OCI-LY7 (cell line): ENCODE measurements around the gene MN1. TPM values are rescaled to one million over a fixed set of nuclear protein-coding genes. Genes with fewer than 3 reads are reported as not detected.

Experiments
- BruUV-seq: library from RNA; stranded (reverse); fragments of 400-500 nt; replicated peaks from 2 replicates; lab custom pipeline; 2021; lab: Mats Ljungman, UMichigan
- CTCF ChIA-PET: fragments of 300-600 bp; sonication (Branson Sonifier 250); formaldehyde crosslinking; loops from one replicate; lab custom pipeline; 2022; ENCODE audit warnings: antibody characterized with exemption; ENCODE audit not compliant: unreplicated experiment; lab: Charles Lee
- POLR2A ChIA-PET: fragments of 300-600 bp; sonication (Branson Sonifier 250); formaldehyde crosslinking; loops from one replicate; lab custom pipeline; 2022; ENCODE audit warnings: antibody characterized with exemption; lab: Charles Lee
- DNase-seq: peaks from one replicate; pipeline ENCODE4 v3.0.0-alpha.2; 2015; ENCODE audit warnings: low spot score
- H2AFZ ChIP-seq: fragments of 200-600 bp; sonication (generic), shearing (Covaris generic); 2 replicates; pipeline ENCODE4 v1.6.1; 2014; ENCODE audit warnings: mild to moderate bottlenecking, antibody characterized with exemption, low read length, moderate library complexity
- H3K27ac ChIP-seq: fragments of 200-600 bp; sonication (generic); 2 replicates; pipeline ENCODE4 v1.5.1; 2014; ENCODE audit warnings: mixed run types, low read depth, mild to moderate bottlenecking, moderate library complexity, low read length, inconsistent platforms; ENCODE audit not compliant: poor library complexity, severe bottlenecking
- H3K36me3 ChIP-seq: fragments of 200-600 bp; sonication (generic); 2 replicates; pipeline ENCODE4 v1.6.1; 2014; ENCODE audit warnings: mild to moderate bottlenecking, antibody characterized with exemption, low read length, moderate library complexity, mixed read lengths; ENCODE audit not compliant: insufficient read depth
- H3K4me1 ChIP-seq: fragments of 200-600 bp; sonication (generic); 2 replicates; pipeline ENCODE4 v1.5.1; 2014; ENCODE audit warnings: mild to moderate bottlenecking, low read length; ENCODE audit not compliant: insufficient read depth, poor library complexity, severe bottlenecking
- H3K4me2 ChIP-seq: fragments of 200-600 bp; sonication (generic); 2 replicates; pipeline ENCODE4 v1.6.1; 2014; ENCODE audit warnings: mild to moderate bottlenecking, low read length
- H3K4me3 ChIP-seq: fragments of 200-600 bp; sonication (generic); 2 replicates; pipeline ENCODE4 v1.5.1; 2014; ENCODE audit warnings: mild to moderate bottlenecking, low read depth, low read length; ENCODE audit not compliant: poor library complexity, severe bottlenecking
- H3K79me2 ChIP-seq: fragments of 200-600 bp; sonication (generic); 2 replicates; pipeline ENCODE4 v1.6.1; 2016; ENCODE audit warnings: low read depth, mild to moderate bottlenecking, low read length, moderate library complexity, mixed read lengths; ENCODE audit not compliant: insufficient read depth
- H3K9me2 ChIP-seq: fragments of 200-600 bp; sonication (generic); 2 replicates; pipeline ENCODE4 v1.6.1; 2016; ENCODE audit warnings: mild to moderate bottlenecking, low read length, mixed read lengths; ENCODE audit not compliant: insufficient read depth
- H3K9me3 ChIP-seq: fragments of 200-600 bp; sonication (generic); 2 replicates; pipeline ENCODE4 v1.6.1; 2014; ENCODE audit warnings: mild to moderate bottlenecking, mixed run types, low read length, mixed read lengths
- H4K20me1 ChIP-seq: fragments of 200-600 bp; sonication (generic); 2 replicates; pipeline ENCODE4 v1.6.1; 2014; ENCODE audit warnings: mild to moderate bottlenecking, antibody characterized with exemption, low read length, moderate library complexity, mixed read lengths; ENCODE audit not compliant: insufficient read depth
- EZH2phosphoT487 ChIP-seq: fragments of 200-600 bp; sonication (generic); IDR thresholded peaks from 2 replicates; pipeline ENCODE4 v1.6.1; 2018; ENCODE audit warnings: low read depth, borderline replicate concordance, mild to moderate bottlenecking, mixed run types, antibody characterized with exemption, low read length, moderate library complexity, mixed read lengths
- intact Hi-C: fragments of 100-400 bp; cut with micrococcal nuclease; formaldehyde crosslinking; loops from one replicate; pipeline ENCODE4 v1.10.0; 2022; ENCODE audit not compliant: unreplicated experiment
- total RNA-seq, 2 experiments: library from RNA; depleted of rRNA in 1 of 2; stranded (reverse); fragments of >200 nt in 1 of 2; shearing (Covaris generic) in 1 of 2; gene quantifications; 2 replicates each; pipeline ENCODE4 v1.2.3, GENCODE V29; 2014 to 2022
- TF ChIP-seq, protein P1 (sequence below): fragments of 200-600 bp; sonication (generic); conservative IDR thresholded peaks from 2 replicates; pipeline ENCODE4 v1.5.1; 2014; ENCODE audit warnings: mild to moderate bottlenecking, antibody characterized with exemption, low read length, moderate library complexity, mixed read lengths

MN1 gene
- total RNA-seq, 2 experiments from 2014 or later = 0.47 TPM; not detected in 1

DNA sequence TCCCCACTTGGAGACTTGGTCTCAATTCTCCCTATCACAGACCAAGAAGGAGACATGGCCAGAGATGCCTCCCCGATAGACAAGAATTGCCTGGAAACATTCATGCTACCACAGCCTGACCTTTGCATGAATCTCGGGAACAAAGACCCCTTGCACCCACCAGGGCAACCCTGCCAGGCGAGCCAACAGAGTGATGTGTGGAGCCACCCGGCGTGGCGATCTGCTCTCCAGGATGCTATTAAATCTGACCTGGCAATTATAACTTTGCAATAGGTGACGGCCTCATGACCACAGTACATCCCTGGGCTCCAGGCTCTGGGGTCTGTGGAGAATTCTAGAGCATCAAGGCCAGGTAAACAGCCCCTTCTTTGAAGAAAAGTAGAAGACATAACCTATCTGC, 31.1 kb upstream of the MN1 start:
- no peak overlapping the region for H2AFZ ChIP-seq
- H3K4me3 ChIP-seq = no peak overlapping the region
- intact Hi-C loops = no loop called here
- TF ChIP-seq, protein P1, sequence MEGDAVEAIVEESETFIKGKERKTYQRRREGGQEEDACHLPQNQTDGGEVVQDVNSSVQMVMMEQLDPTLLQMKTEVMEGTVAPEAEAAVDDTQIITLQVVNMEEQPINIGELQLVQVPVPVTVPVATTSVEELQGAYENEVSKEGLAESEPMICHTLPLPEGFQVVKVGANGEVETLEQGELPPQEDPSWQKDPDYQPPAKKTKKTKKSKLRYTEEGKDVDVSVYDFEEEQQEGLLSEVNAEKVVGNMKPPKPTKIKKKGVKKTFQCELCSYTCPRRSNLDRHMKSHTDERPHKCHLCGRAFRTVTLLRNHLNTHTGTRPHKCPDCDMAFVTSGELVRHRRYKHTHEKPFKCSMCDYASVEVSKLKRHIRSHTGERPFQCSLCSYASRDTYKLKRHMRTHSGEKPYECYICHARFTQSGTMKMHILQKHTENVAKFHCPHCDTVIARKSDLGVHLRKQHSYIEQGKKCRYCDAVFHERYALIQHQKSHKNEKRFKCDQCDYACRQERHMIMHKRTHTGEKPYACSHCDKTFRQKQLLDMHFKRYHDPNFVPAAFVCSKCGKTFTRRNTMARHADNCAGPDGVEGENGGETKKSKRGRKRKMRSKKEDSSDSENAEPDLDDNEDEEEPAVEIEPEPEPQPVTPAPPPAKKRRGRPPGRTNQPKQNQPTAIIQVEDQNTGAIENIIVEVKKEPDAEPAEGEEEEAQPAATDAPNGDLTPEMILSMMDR = no peak
- TF ChIP-seq EZH2phosphoT487 = no peak
- no peaks in the 10 kb centered on the region for H3K4me1 ChIP-seq
- no peaks in the 10 kb centered on the region for H3K36me3 ChIP-seq
- ChIA-PET POLR2A (no interaction called here), CTCF (no interaction called here)
- DNase-seq = no peak
- no peaks in the 10 kb centered on the region for H4K20me1 ChIP-seq
- no peak overlapping the region for H3K27ac ChIP-seq
- no peak overlapping the region for H3K4me2 ChIP-seq
- no TSS peak for BruUV-seq
- H3K9me2 ChIP-seq = no peaks in the 10 kb centered on the region
- no peaks in the 10 kb centered on the region for H3K79me2 ChIP-seq
- 0 out of 2 replicates have a peak, but pooled peaks cover 1% of the 10 kb centered on the region for H3K9me3 ChIP-seq

DNA sequence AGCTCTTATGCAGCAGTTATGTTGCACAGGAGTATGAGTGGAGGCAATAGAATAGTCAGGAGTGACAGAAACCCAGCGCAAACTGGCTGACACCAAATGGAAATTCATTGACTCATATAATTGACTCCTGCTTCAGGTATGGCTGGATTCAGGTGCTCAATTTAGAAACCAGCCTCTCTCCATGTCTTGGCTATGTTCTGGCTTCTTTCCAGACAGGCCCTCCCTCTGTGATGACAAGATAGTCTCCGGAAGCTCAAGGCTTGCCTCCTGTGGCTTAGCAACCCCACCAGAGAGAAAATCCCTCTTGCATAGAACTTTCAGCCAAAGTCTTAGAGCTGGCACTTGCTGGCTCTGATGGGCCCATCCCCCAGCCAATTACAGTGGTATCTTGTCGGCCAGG, 28.1 kb upstream of the MN1 start:
- ChIA-PET CTCF (no interaction called here), POLR2A (no interaction called here)
- no peaks in the 10 kb centered on the region for H3K36me3 ChIP-seq
- H4K20me1 ChIP-seq = no peaks in the 10 kb centered on the region
- H3K4me1 ChIP-seq = no peaks in the 10 kb centered on the region
- H3K9me3 ChIP-seq = no peaks in the 10 kb centered on the region
- TF ChIP-seq, protein P1 = no peak
- TF ChIP-seq EZH2phosphoT487 = no peak
- intact Hi-C loops = no loop called here
- no peaks in the 10 kb centered on the region for H3K79me2 ChIP-seq
- no peak overlapping the region for H3K27ac ChIP-seq
- no peaks in the 10 kb centered on the region for H3K9me2 ChIP-seq
- no peak overlapping the region for H2AFZ ChIP-seq
- no TSS peak for BruUV-seq
- no peak for DNase-seq
- H3K4me3 ChIP-seq = no peak overlapping the region
- no peak overlapping the region for H3K4me2 ChIP-seq

DNA sequence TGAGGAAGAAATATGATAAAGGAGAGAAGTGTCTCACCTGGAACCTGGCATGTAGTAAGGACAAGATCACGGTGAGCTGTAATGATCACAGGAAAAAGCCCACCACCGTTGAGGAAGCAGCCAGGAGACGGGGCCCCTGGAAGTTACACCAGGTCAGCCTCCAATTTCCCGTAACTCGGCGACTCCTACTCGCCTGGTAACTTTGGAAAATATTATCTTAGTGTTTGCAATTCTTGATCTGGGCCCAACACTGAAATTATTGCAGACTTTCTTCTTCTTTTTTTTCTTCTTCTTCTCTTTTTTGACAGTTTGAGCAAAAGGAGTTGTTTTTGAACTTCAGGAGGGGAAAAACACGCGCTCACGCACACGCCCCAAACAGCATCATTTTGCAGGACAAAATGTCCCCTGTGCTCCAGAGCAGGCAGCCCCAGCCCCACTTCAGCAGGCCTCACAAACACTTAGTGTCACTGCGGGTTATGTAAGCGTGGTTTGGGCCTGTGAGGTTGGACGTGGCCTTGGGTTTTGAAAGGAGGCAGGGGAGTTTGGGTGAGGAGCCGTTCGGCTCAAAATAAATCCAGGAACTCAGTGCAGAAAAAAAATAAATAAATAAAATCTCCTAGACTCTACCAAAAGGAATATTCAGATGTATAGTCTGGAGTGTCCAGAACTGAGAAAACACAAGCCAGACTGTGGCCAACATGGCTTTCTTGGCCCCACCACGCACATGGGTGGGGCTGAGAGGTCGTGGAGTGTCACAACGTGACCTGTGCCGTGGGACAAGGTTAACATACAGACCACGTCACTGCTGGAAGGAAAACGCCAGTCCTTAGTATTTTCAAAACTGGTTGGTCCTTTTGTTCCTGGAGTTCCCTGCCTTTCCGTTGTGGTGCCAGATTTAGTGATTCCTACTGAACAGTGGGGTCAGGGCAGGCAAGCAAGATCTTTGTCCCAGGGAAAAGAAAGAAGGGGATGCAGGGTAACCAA, 26.3 kb upstream of the MN1 start:
- no peaks in the 10 kb centered on the region for H3K9me2 ChIP-seq
- no peaks in the 10 kb centered on the region for H3K9me3 ChIP-seq
- no peak overlapping the region for H3K4me2 ChIP-seq
- CTCF ChIA-PET = no interaction called here
- no peak overlapping the region for H3K27ac ChIP-seq
- no peaks in the 10 kb centered on the region for H3K36me3 ChIP-seq
- no peaks in the 10 kb centered on the region for H4K20me1 ChIP-seq
- H3K4me3 ChIP-seq = no peak overlapping the region
- DNase-seq = no peak
- H3K79me2 ChIP-seq = no peaks in the 10 kb centered on the region
- TF ChIP-seq EZH2phosphoT487 = no peak
- TF ChIP-seq, protein P1 = no peak
- no peaks in the 10 kb centered on the region for H3K4me1 ChIP-seq
- POLR2A ChIA-PET = no interaction called here
- intact Hi-C loops = no loop called here
- BruUV-seq = no TSS peak
- no peak overlapping the region for H2AFZ ChIP-seq
